ENCODE measurements around the gene LAMA2.

Gene LAMA2

DNA sequence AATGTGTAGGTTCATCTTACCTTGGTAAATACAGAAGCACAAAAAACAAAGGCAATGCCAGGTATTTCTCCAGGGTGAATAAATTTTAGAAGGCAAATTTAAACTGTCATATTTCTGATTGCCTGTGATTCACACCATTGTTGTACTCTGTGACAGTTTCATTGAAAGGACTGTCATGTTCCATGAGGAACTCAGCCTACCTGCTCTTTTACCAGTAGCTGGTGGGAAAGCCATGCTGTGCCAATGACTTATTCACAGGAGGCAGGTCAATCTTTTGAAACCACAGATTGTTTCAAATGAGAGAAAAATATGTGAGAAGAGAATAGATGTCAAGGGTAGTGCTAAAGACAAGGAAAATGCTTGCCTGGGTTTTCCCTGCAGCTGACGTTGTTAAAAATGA, 206.4 kb downstream of the LAMA2 start:
- H3K36me3 ChIP-seq (replicated peaks): no peaks in the 10 kb centered on the region
- TF ChIP-seq, protein P1, sequence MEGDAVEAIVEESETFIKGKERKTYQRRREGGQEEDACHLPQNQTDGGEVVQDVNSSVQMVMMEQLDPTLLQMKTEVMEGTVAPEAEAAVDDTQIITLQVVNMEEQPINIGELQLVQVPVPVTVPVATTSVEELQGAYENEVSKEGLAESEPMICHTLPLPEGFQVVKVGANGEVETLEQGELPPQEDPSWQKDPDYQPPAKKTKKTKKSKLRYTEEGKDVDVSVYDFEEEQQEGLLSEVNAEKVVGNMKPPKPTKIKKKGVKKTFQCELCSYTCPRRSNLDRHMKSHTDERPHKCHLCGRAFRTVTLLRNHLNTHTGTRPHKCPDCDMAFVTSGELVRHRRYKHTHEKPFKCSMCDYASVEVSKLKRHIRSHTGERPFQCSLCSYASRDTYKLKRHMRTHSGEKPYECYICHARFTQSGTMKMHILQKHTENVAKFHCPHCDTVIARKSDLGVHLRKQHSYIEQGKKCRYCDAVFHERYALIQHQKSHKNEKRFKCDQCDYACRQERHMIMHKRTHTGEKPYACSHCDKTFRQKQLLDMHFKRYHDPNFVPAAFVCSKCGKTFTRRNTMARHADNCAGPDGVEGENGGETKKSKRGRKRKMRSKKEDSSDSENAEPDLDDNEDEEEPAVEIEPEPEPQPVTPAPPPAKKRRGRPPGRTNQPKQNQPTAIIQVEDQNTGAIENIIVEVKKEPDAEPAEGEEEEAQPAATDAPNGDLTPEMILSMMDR (IDR thresholded peaks at IDR 0.05; ENCODE audit: low read depth, low read length, missing control alignments): no peak
- DNase-seq: no peak
- no peaks in the 10 kb centered on the region for H3K27me3 ChIP-seq (replicated peaks)
- H3K4me3 ChIP-seq (ENCODE audit: low read depth, low read length): no peak overlapping the region
- no peak overlapping the region for H3K27ac ChIP-seq
- in situ Hi-C loops (cut with HindIII; ENCODE audit: low pct_ligation_motif_present, low sequenced_read_pairs): no loop called here

GRCh38 chr6:129094147-129094546, 211.2 kb downstream of the LAMA2 start:
- no peaks in the 10 kb centered on the region for H3K27me3 ChIP-seq (replicated peaks)
- no peak for DNase-seq
- H3K4me3 ChIP-seq (ENCODE audit: low read depth, low read length): no peak overlapping the region
- in situ Hi-C loops (cut with HindIII; ENCODE audit: low pct_ligation_motif_present, low sequenced_read_pairs): no loop called here
- no peaks in the 10 kb centered on the region for H3K36me3 ChIP-seq (replicated peaks)
- TF ChIP-seq, protein P1 (IDR thresholded peaks at IDR 0.05; ENCODE audit: low read depth, low read length, missing control alignments): no peak
- no peak overlapping the region for H3K27ac ChIP-seq

- TF ChIP-seq, protein P1 (IDR thresholded peaks at IDR 0.05; ENCODE audit: low read depth, low read length, missing control alignments): no peak
- Histone ChIP-seq H3K27me3 (replicated peaks) (no peaks in the 10 kb centered on the region), H3K36me3 (replicated peaks) (no peaks in the 10 kb centered on the region), H3K4me3 (ENCODE audit: low read depth, low read length) (no peak overlapping the region), H3K27ac (no peak overlapping the region)
- DNase-seq: no peak
- in situ Hi-C loops (cut with HindIII; ENCODE audit: low pct_ligation_motif_present, low sequenced_read_pairs): no loop called here
Measured at GRCh38 chr6:129096651-129097290, 213.8 kb downstream of the LAMA2 start.

- H3K4me3 ChIP-seq (ENCODE audit: low read depth, low read length): no peak overlapping the region
- TF ChIP-seq, protein P1 (IDR thresholded peaks at IDR 0.05; ENCODE audit: low read depth, low read length, missing control alignments): no peak
- in situ Hi-C loops (cut with HindIII; ENCODE audit: low pct_ligation_motif_present, low sequenced_read_pairs): no loop called here
- H3K36me3 ChIP-seq (replicated peaks): no peaks in the 10 kb centered on the region
- H3K27ac ChIP-seq: no peak overlapping the region
- no peak for DNase-seq
- H3K27me3 ChIP-seq (replicated peaks): no peaks in the 10 kb centered on the region
Measured at GRCh38 chr6:129098061-129098553, 215.2 kb downstream of the LAMA2 start.

DNA sequence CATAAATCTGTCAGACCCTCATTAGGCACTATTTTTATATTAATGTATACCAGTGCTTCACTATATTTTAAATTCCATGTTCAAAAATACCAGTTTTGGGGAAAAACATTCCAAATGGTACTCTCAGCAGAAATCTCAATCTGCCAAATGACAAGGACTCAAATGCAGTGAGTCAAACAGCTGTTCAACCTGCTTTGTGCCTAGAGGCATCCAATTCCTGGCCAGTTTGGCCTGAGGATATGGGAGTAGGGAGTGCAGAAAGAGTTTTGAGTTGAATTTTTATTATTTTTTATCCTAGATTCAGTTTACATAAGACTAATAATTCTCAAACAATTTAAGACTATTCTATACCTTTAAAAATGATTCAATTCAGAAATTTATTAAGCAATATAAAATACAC, 216.8 kb downstream of the LAMA2 start:
- no peaks in the 10 kb centered on the region for H3K27me3 ChIP-seq (replicated peaks)
- no peak overlapping the region for H3K27ac ChIP-seq
- no peaks in the 10 kb centered on the region for H3K36me3 ChIP-seq (replicated peaks)
- TF ChIP-seq, protein P1 (IDR thresholded peaks at IDR 0.05; ENCODE audit: low read depth, low read length, missing control alignments): no peak
- no peak overlapping the region for H3K4me3 ChIP-seq (ENCODE audit: low read depth, low read length)
- DNase-seq: no peak
- in situ Hi-C loops (cut with HindIII; ENCODE audit: low pct_ligation_motif_present, low sequenced_read_pairs): no loop called here

DNA sequence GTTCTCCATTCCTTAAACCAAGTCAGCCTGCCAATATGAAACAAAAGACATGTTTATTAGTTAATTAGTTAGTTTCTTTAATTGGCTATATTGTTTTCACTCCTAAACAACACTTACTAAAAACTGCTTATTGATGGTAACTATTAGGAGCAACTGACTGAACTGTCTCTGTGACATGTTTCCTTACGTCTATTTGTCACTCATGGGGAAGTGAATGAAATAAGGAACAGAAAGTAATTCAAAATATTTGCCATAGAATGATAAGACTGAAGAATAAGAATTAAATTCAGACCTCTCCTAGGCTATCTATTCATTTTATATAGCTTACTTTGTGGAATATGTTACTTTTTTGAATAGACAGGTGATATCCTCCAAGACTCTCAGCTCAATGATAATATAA, 217.2 kb downstream of the LAMA2 start:
- TF ChIP-seq, protein P1 (IDR thresholded peaks at IDR 0.05; ENCODE audit: low read depth, low read length, missing control alignments): no peak
- Histone ChIP-seq H3K27me3 (replicated peaks) (no peaks in the 10 kb centered on the region), H3K27ac (no peak overlapping the region), H3K4me3 (ENCODE audit: low read depth, low read length) (no peak overlapping the region), H3K36me3 (replicated peaks) (no peaks in the 10 kb centered on the region)
- in situ Hi-C loops (cut with HindIII; ENCODE audit: low pct_ligation_motif_present, low sequenced_read_pairs): no loop called here
- DNase-seq: no peak
